Measurements from ENCODE around the gene LDLRAD3. TPM values are rescaled to one million over a fixed set of nuclear protein-coding genes. Genes with fewer than 3 reads are reported as not detected.
"Not testable (repeated sequence)": the region's sequence is repeated elsewhere in the genome, so short reads cannot be mapped to it uniquely, and the experiment has no call there.

The LDLRAD3 gene
- total RNA-seq, 2 experiments from 2014 or later: 0.12 to 0.24 TPM

GRCh38 chr11:36026315-36026968, 82.6 kb downstream of the LDLRAD3 start:
- Mint-ChIP-seq H3K4me1 (no peaks in the 10 kb centered on the region), H3K27me3 (no peaks in the 10 kb centered on the region), H3K36me3 (no peaks in the 10 kb centered on the region), H3K9me3 (no peaks in the 10 kb centered on the region), H3K4me3 (no peak overlapping the region), H3K27ac (no peak overlapping the region)
- no peak for DNase-seq

- DNase-seq: no peak
- no peaks in the 10 kb centered on the region for H3K9me3 Mint-ChIP-seq
- no peaks in the 10 kb centered on the region for H3K4me1 Mint-ChIP-seq
- no peaks in the 10 kb centered on the region for H3K27me3 Mint-ChIP-seq
- H3K36me3 Mint-ChIP-seq: no peaks in the 10 kb centered on the region
- H3K4me3 Mint-ChIP-seq: no peak overlapping the region
- H3K27ac Mint-ChIP-seq: no peak overlapping the region
Observed at GRCh38 chr11:36027731-36028130, 83.9 kb downstream of the LDLRAD3 start.

DNA sequence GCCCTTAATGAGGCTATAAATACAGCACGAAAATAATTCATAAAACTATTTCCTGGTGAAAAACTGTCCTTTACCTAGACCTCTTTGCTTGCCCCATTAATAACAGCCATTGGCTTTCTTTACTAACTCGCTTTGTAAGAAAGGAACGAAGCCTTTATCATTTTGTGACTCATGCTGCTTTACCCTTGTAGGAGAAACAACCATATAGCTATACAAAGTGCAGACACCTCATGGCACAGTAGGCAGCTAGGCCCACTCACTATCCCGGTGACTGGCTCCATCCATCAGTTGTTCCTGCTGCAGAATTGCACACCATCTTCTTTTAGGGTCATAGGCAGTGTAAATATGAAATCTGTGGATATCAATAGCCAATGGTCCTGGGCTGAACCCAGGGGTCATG, 85.8 kb downstream of the LDLRAD3 start:
- Mint-ChIP-seq H3K27me3 (no peaks in the 10 kb centered on the region), H3K4me3 (no peak overlapping the region), H3K27ac (no peak overlapping the region), H3K9me3 (no peaks in the 10 kb centered on the region), H3K4me1 (no peaks in the 10 kb centered on the region), H3K36me3 (no peaks in the 10 kb centered on the region)
- no peak for DNase-seq

DNA sequence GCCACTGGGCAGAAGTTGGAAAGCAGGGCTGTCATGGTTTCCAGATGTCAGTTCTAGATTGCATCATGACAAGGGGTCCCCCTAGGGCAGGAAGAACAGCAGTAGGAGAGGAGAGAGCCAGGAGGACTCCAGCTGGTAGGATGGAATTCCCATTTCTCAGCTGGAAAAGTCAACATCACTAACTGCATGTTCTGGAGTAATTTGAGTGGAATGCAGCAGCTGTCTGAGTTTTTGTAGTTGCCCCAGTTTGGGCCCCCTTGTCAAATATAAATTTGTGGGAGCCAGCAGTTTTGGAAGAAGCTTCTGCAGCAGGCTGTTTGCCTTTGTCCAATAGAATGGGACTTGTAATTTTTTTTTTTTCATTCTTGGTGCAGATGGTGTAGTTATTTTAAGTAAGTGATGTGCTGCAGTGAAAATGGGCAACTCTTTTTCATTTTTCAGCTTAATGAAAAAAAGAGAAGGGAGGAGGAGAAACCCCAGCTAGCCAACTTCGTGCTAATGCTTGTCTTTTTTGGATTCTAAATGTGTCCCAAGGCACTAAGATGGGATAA, 86.9 kb downstream of the LDLRAD3 start:
- no peak for DNase-seq
- H3K4me3 Mint-ChIP-seq: no peak overlapping the region
- H3K4me1 Mint-ChIP-seq: no peaks in the 10 kb centered on the region
- no peaks in the 10 kb centered on the region for H3K27me3 Mint-ChIP-seq
- no peak overlapping the region for H3K27ac Mint-ChIP-seq
- no peaks in the 10 kb centered on the region for H3K36me3 Mint-ChIP-seq
- no peaks in the 10 kb centered on the region for H3K9me3 Mint-ChIP-seq

DNA sequence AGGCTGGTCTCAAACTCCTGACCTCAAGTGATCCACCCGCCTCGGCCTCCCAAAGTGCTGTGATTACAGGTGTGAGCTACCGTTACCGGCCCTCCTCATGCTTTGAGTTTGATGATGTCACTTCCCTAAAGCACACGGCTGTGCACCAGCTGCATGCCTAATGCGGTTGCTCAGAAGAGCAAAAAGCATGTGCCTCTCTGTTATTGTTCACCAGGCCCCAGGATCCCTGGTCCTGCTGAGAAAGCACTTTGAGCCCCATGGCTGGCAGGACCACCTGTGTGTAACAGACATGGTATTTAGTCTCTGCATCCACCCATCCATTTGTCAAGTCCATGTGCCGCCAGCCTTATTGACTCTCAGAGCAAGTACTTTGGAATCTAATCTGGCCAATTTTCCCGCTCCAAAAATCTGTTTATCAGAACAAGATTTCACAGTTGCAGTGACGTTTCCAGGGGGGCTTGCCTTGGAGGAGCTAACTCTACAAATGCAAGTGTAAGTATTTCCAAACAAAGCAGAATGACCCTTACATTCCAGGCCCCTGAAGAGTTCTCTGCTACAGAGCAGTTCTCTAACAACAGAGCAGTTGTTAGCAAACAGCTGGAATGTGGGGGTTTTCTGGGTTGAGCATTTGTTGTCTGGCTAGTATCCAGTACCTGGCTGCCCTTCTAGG, 89.4 kb downstream of the LDLRAD3 start:
- H3K36me3 Mint-ChIP-seq: no peaks in the 10 kb centered on the region
- no peaks in the 10 kb centered on the region for H3K4me1 Mint-ChIP-seq
- DNase-seq: no peak
- H3K27me3 Mint-ChIP-seq: no peaks in the 10 kb centered on the region
- H3K4me3 Mint-ChIP-seq: no peak overlapping the region
- H3K27ac Mint-ChIP-seq: no peak overlapping the region
- H3K9me3 Mint-ChIP-seq: no peaks in the 10 kb centered on the region

GRCh38 chr11:36033936-36034335, 90.1 kb downstream of the LDLRAD3 start:
- Mint-ChIP-seq H3K4me1 (no peaks in the 10 kb centered on the region), H3K36me3 (no peaks in the 10 kb centered on the region), H3K9me3 (no peaks in the 10 kb centered on the region), H3K27ac (no peak overlapping the region), H3K27me3 (no peaks in the 10 kb centered on the region), H3K4me3 (no peak overlapping the region)
- no peak for DNase-seq

- H3K27me3 Mint-ChIP-seq: no peaks in the 10 kb centered on the region
- no peak for DNase-seq
- H3K27ac Mint-ChIP-seq: no peak overlapping the region
- H3K36me3 Mint-ChIP-seq: no peaks in the 10 kb centered on the region
- H3K4me3 Mint-ChIP-seq: no peak overlapping the region
- no peaks in the 10 kb centered on the region for H3K4me1 Mint-ChIP-seq
- no peaks in the 10 kb centered on the region for H3K9me3 Mint-ChIP-seq
Observed at GRCh38 chr11:36034551-36035331, 90.9 kb downstream of the LDLRAD3 start.

- Mint-ChIP-seq H3K27me3 (peaks cover 5% of the 10 kb centered on the region), H3K27ac (no peak overlapping the region), H3K4me1 (no peaks in the 10 kb centered on the region), H3K36me3 (no peaks in the 10 kb centered on the region), H3K4me3 (no peak overlapping the region), H3K9me3 (no peaks in the 10 kb centered on the region)
- DNase-seq: no peak
Observed at GRCh38 chr11:36035454-36035853, 91.6 kb downstream of the LDLRAD3 start.

GRCh38 chr11:36035999-36036398, 92.1 kb downstream of the LDLRAD3 start:
- Mint-ChIP-seq H3K4me3 (no peak overlapping the region), H3K36me3 (no peaks in the 10 kb centered on the region), H3K27ac (no peak overlapping the region), H3K27me3 (peaks cover 5% of the 10 kb centered on the region), H3K9me3 (no peaks in the 10 kb centered on the region), H3K4me1 (no peaks in the 10 kb centered on the region)
- no peak for DNase-seq

DNA sequence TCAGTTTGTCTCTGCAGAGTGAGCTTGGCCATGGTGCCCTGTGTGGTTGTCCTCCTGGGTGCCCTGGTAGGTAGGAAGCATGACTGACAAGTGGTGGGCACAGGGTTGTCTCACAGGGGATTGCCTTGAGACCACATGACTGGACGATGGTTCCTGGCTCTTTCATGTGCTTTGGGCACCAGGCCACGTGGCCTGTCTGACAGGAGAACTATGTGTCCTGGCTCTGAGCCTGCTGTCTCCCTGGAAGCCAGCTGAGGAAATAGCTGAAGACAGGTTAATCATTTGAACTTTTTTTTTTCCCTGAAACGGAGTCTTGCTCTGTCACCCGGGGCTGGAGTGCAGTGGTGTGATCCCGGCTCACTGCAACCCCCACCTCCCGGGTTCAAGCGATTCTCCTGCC, 93.2 kb downstream of the LDLRAD3 start:
- no peaks in the 10 kb centered on the region for H3K4me1 Mint-ChIP-seq
- H3K27me3 Mint-ChIP-seq: peaks cover 8% of the 10 kb centered on the region
- no peak overlapping the region for H3K27ac Mint-ChIP-seq
- no peaks in the 10 kb centered on the region for H3K36me3 Mint-ChIP-seq
- no peak overlapping the region for H3K4me3 Mint-ChIP-seq
- DNase-seq: no peak
- no peaks in the 10 kb centered on the region for H3K9me3 Mint-ChIP-seq

GRCh38 chr11:36038541-36038940, 94.7 kb downstream of the LDLRAD3 start:
- Mint-ChIP-seq H3K4me3 (no peak overlapping the region), H3K9me3 (no peaks in the 10 kb centered on the region), H3K4me1 (no peaks in the 10 kb centered on the region), H3K27ac (no peak overlapping the region), H3K27me3 (peaks cover 8% of the 10 kb centered on the region), H3K36me3 (no peaks in the 10 kb centered on the region)
- no peak for DNase-seq

DNA sequence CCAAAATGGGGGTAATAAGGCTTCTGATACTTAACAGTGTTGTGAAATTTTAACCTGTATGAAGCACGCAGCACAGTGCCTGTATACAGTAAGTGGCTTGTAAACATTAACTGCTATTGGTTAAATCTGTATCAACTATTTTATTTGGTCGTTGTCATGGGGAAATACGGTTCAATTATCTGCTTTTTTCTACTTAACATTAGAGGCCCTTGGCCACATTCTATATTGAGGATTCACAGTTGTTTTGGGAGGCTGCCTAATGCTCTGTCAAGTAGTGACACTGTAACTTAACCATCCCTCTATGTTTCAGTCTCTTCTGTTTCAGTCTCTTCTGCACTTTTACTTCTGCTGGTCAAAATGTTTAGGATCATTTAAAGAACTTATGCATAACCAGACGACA, 95.6 kb downstream of the LDLRAD3 start:
- Mint-ChIP-seq H3K4me1 (no peaks in the 10 kb centered on the region), H3K4me3 (no peak overlapping the region), H3K27ac (no peak overlapping the region), H3K27me3 (peaks cover 8% of the 10 kb centered on the region), H3K9me3 (no peaks in the 10 kb centered on the region), H3K36me3 (no peaks in the 10 kb centered on the region)
- no peak for DNase-seq

GRCh38 chr11:36041988-36042611, 98.2 kb downstream of the LDLRAD3 start:
- Mint-ChIP-seq H3K27me3 (peaks cover 8% of the 10 kb centered on the region), H3K4me1 (no peaks in the 10 kb centered on the region), H3K36me3 (no peaks in the 10 kb centered on the region), H3K9me3 (peaks cover 4% of the 10 kb centered on the region), H3K4me3 (no peak overlapping the region), H3K27ac (no peak overlapping the region)
- DNase-seq: no peak

GRCh38 chr11:36044636-36045035, 100.8 kb downstream of the LDLRAD3 start:
- H3K4me1 Mint-ChIP-seq: no peaks in the 10 kb centered on the region
- DNase-seq: no peak
- no peak overlapping the region for H3K4me3 Mint-ChIP-seq
- H3K9me3 Mint-ChIP-seq: peaks cover 4% of the 10 kb centered on the region
- H3K27ac Mint-ChIP-seq: no peak overlapping the region
- H3K36me3 Mint-ChIP-seq: no peaks in the 10 kb centered on the region
- peaks cover 8% of the 10 kb centered on the region for H3K27me3 Mint-ChIP-seq

DNA sequence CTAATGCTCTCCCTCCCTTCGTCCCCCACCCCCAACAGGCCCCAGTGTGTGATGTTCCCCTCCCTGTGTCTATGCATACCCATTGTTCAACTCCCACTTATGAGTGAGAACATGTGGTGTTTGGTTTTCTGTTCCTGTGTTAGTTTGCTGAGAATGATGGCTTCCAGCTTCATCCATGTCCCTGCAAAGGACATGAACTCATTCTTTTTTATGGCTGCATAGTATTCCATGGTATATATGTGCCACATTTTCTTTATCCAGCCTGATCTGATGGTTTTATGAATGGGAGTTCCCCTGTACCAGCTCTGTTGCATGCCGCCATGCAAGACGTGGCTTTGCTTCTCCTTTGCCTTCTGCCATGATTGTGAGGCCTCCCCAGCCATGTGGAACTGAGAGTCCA, 102.1 kb downstream of the LDLRAD3 start:
- not testable (repeated sequence) for H3K4me3 Mint-ChIP-seq, H3K4me1 Mint-ChIP-seq, DNase-seq, H3K27me3 Mint-ChIP-seq, H3K27ac Mint-ChIP-seq, H3K36me3 Mint-ChIP-seq, H3K9me3 Mint-ChIP-seq

Data from activated naive CD8-positive, alpha-beta T cell treated with anti-CD3 and anti-CD28 coated beads for 36 hours (primary cell).